ENCODE data around the gene ACTN4. TPM values are rescaled to one million over a fixed set of nuclear protein-coding genes. Genes with fewer than 3 reads are reported as not detected.
A peak's percentile ranks its signal among the peaks of the same experiment; 100 is the strongest.

ACTN4 gene
- total RNA-seq, 2 experiments from 2014 or later: 86.8 to 178 TPM

GRCh38 chr19:38685666-38686529 is 38.4 kb downstream of the ACTN4 start:
- H3K79me2 ChIP-seq (ENCODE audit: insufficient read depth, low read depth, low read length): peaks cover 30% of the 10 kb centered on the region; the same call in 1 of the 2 replicates
- intact Hi-C loops (cut with micrococcal nuclease; ENCODE audit: unreplicated experiment): no loop called here
- no peak overlapping the region for H3K27ac ChIP-seq (ENCODE audit: low read depth, low read length, poor library complexity, severe bottlenecking)
- no peaks in the 10 kb centered on the region for H3K9me2 ChIP-seq (ENCODE audit: insufficient read depth, low read length)
- ChIA-PET CTCF (ENCODE audit: unreplicated experiment) (interaction anchor here (0.6 kb wide), 1 partner anchor 175 kb away, joined by 10 read pairs; no protein-coding TSS in a partner anchor), POLR2A (interaction anchor here (0.6 to 0.8 kb wide), 3 partner anchors 10 to 114 kb away, joined by 3 to 4 read pairs (median 3); no protein-coding TSS in a partner anchor)
- no peak overlapping the region for H3K4me2 ChIP-seq (ENCODE audit: low read length)
- 0 out of 2 replicates have a peak, but pooled peaks cover 5% of the 10 kb centered on the region for H4K20me1 ChIP-seq (ENCODE audit: insufficient read depth, low read length)
- peaks cover 9% of the 10 kb centered on the region for H3K36me3 ChIP-seq (ENCODE audit: insufficient read depth, low read length)
- H3K4me3 ChIP-seq (ENCODE audit: low read depth, low read length, poor library complexity, severe bottlenecking): no peak overlapping the region
- no TSS peak for BruUV-seq (replicated peaks)
- no peaks in the 10 kb centered on the region for H3K9me3 ChIP-seq (ENCODE audit: low read length)
- TF ChIP-seq, protein P1, sequence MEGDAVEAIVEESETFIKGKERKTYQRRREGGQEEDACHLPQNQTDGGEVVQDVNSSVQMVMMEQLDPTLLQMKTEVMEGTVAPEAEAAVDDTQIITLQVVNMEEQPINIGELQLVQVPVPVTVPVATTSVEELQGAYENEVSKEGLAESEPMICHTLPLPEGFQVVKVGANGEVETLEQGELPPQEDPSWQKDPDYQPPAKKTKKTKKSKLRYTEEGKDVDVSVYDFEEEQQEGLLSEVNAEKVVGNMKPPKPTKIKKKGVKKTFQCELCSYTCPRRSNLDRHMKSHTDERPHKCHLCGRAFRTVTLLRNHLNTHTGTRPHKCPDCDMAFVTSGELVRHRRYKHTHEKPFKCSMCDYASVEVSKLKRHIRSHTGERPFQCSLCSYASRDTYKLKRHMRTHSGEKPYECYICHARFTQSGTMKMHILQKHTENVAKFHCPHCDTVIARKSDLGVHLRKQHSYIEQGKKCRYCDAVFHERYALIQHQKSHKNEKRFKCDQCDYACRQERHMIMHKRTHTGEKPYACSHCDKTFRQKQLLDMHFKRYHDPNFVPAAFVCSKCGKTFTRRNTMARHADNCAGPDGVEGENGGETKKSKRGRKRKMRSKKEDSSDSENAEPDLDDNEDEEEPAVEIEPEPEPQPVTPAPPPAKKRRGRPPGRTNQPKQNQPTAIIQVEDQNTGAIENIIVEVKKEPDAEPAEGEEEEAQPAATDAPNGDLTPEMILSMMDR (conservative IDR thresholded peaks at IDR 0.05; ENCODE audit: low read length): 0 out of 2 replicates have a peak, but pooled peaks have one; percentile 23
- no peak for TF ChIP-seq EZH2phosphoT487 (IDR thresholded peaks at IDR 0.05; ENCODE audit: borderline replicate concordance, low read depth, low read length)
- H3K4me1 ChIP-seq (ENCODE audit: insufficient read depth, low read length, poor library complexity, severe bottlenecking): peaks cover 15% of the 10 kb centered on the region
- no peak for DNase-seq (ENCODE audit: low spot score)
- no peak overlapping the region for H2AFZ ChIP-seq (ENCODE audit: low read length)

GRCh38 chr19:38686530-38686888 is 39.1 kb downstream of the ACTN4 start:
- no peak for DNase-seq (ENCODE audit: low spot score)
- Histone ChIP-seq H3K9me3 (ENCODE audit: low read length) (no peaks in the 10 kb centered on the region), H4K20me1 (ENCODE audit: insufficient read depth, low read length) (0 out of 2 replicates have a peak, but pooled peaks cover 5% of the 10 kb centered on the region), H3K79me2 (ENCODE audit: insufficient read depth, low read depth, low read length) (peaks cover 30% of the 10 kb centered on the region; the same call in 1 of the 2 replicates), H3K4me3 (ENCODE audit: low read depth, low read length, poor library complexity, severe bottlenecking) (no peak overlapping the region), H3K27ac (ENCODE audit: low read depth, low read length, poor library complexity, severe bottlenecking) (no peak overlapping the region), H3K36me3 (ENCODE audit: insufficient read depth, low read length) (peaks cover 5% of the 10 kb centered on the region), H3K4me1 (ENCODE audit: insufficient read depth, low read length, poor library complexity, severe bottlenecking) (peaks cover 15% of the 10 kb centered on the region), H3K9me2 (ENCODE audit: insufficient read depth, low read length) (no peaks in the 10 kb centered on the region), H3K4me2 (ENCODE audit: low read length) (no peak overlapping the region), H2AFZ (ENCODE audit: low read length) (no peak overlapping the region)
- CTCF ChIA-PET (ENCODE audit: unreplicated experiment): interaction anchor here (0.6 kb wide), 1 partner anchor 174 kb away, joined by 10 read pairs; no protein-coding TSS in a partner anchor
- intact Hi-C loops (cut with micrococcal nuclease; ENCODE audit: unreplicated experiment): no loop called here
- POLR2A ChIA-PET: interaction anchor here (0.6 to 0.8 kb wide), 3 partner anchors 11 to 113 kb away, joined by 3 to 4 read pairs (median 3); no protein-coding TSS in a partner anchor
- BruUV-seq (replicated peaks): no TSS peak
- TF ChIP-seq EZH2phosphoT487 (IDR thresholded peaks at IDR 0.05; ENCODE audit: borderline replicate concordance, low read depth, low read length): no peak
- TF ChIP-seq, protein P1 (conservative IDR thresholded peaks at IDR 0.05; ENCODE audit: low read length): no peak
